SH-SY5Y (cell line): ENCODE results near the gene MAPK8IP1.

ENCODE experiments used
- GATA2 ChIP-seq: IDR thresholded peaks from 2 replicates; pipeline ENCODE4 v1.6.1; 2011; ENCODE audit warnings: mild to moderate bottlenecking, low read depth, low read length
- GATA3 ChIP-seq: IDR thresholded peaks from 2 replicates; pipeline ENCODE4 v1.6.1; 2011; ENCODE audit warnings: low read depth, mild to moderate bottlenecking, low read length, moderate library complexity

DNA sequence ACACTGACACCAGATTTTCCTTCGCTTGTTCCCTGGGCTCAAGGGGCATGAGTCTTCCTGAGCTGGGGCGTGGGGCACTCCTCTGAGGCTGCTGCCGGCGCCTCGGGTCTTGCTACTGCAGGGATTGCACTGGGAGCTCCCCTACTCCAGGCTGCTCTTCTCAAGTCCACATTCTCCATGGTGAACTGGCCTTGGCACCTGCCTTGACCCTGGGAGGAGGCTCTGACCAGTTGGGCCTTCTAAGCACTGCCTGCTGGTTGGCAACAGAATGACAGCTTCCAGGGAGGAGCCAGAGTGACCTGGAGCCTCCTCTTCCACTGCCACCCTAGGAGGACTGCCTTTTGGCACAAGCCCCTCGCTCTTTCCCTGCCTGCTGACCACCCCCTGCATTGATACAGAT is 12.1 kb downstream of the MAPK8IP1 start:
- TF ChIP-seq GATA3 (no peak), GATA2 (no peak)
